Measurements from ENCODE around the gene ZMIZ1. TPM values are rescaled to one million over a fixed set of nuclear protein-coding genes. Genes with fewer than 3 reads are reported as not detected.

Gene ZMIZ1
- total RNA-seq, 1 experiment from 2014 or later = 7.8 TPM

GRCh38 chr10:79203014-79203644 is 134.4 kb downstream of the ZMIZ1 start:
- in situ Hi-C loops (cut with HindIII; ENCODE audit: low pct_unique_long_range_greater_than_20kb, low sequenced_read_pairs) = no loop called here
- DNase-seq (ENCODE audit: low read depth, low spot score) = no peak

- in situ Hi-C loops (cut with HindIII; ENCODE audit: low pct_unique_long_range_greater_than_20kb, low sequenced_read_pairs) = no loop called here
Measured at GRCh38 chr10:79203833-79204232, 135.1 kb downstream of the ZMIZ1 start.

GRCh38 chr10:79206300-79207095 is 137.7 kb downstream of the ZMIZ1 start:
- in situ Hi-C loops (cut with HindIII; ENCODE audit: low pct_unique_long_range_greater_than_20kb, low sequenced_read_pairs) = no loop called here
- DNase-seq (ENCODE audit: low read depth, low spot score) = no peak

More at GRCh38 chr10:79203833-79204232, 135.1 kb downstream of the ZMIZ1 start:
- DNase-seq (ENCODE audit: low read depth, low spot score) = no peak

- DNase-seq (ENCODE audit: low read depth, low spot score) = no peak
- in situ Hi-C loops (cut with HindIII; ENCODE audit: low pct_unique_long_range_greater_than_20kb, low sequenced_read_pairs) = no loop called here
Measured at GRCh38 chr10:79207096-79207357, 138.3 kb downstream of the ZMIZ1 start.

- no peak for DNase-seq (ENCODE audit: low read depth, low spot score)
- in situ Hi-C loops (cut with HindIII; ENCODE audit: low pct_unique_long_range_greater_than_20kb, low sequenced_read_pairs) = no loop called here
Measured at GRCh38 chr10:79207726-79208125, 139.0 kb downstream of the ZMIZ1 start.

GRCh38 chr10:79208251-79208983 is 139.7 kb downstream of the ZMIZ1 start:
- in situ Hi-C loops (cut with HindIII; ENCODE audit: low pct_unique_long_range_greater_than_20kb, low sequenced_read_pairs) = no loop called here

GRCh38 chr10:79209340-79209739 is 140.6 kb downstream of the ZMIZ1 start:
- DNase-seq (ENCODE audit: low read depth, low spot score) = no peak
- in situ Hi-C loops (cut with HindIII; ENCODE audit: low pct_unique_long_range_greater_than_20kb, low sequenced_read_pairs) = no loop called here

More at GRCh38 chr10:79208251-79208983, 139.7 kb downstream of the ZMIZ1 start:
- no peak for DNase-seq (ENCODE audit: low read depth, low spot score)

- in situ Hi-C loops (cut with HindIII; ENCODE audit: low pct_unique_long_range_greater_than_20kb, low sequenced_read_pairs) = no loop called here
- DNase-seq (ENCODE audit: low read depth, low spot score) = no peak
Measured at GRCh38 chr10:79209831-79210230, 141.1 kb downstream of the ZMIZ1 start.

GRCh38 chr10:79210672-79211071 is 141.9 kb downstream of the ZMIZ1 start:
- in situ Hi-C loops (cut with HindIII; ENCODE audit: low pct_unique_long_range_greater_than_20kb, low sequenced_read_pairs) = no loop called here
- DNase-seq (ENCODE audit: low read depth, low spot score) = no peak

GRCh38 chr10:79211616-79212015 is 142.8 kb downstream of the ZMIZ1 start:
- in situ Hi-C loops (cut with HindIII; ENCODE audit: low pct_unique_long_range_greater_than_20kb, low sequenced_read_pairs) = no loop called here
- DNase-seq (ENCODE audit: low read depth, low spot score) = no peak

- in situ Hi-C loops (cut with HindIII; ENCODE audit: low pct_unique_long_range_greater_than_20kb, low sequenced_read_pairs) = no loop called here
- no peak for DNase-seq (ENCODE audit: low read depth, low spot score)
Measured at GRCh38 chr10:79215531-79215930, 146.8 kb downstream of the ZMIZ1 start.

- DNase-seq (ENCODE audit: low read depth, low spot score) = peak; percentile 8
- in situ Hi-C loops (cut with HindIII; ENCODE audit: low pct_unique_long_range_greater_than_20kb, low sequenced_read_pairs) = no loop called here
Measured at GRCh38 chr10:79219322-79219957, 150.7 kb downstream of the ZMIZ1 start.

- in situ Hi-C loops (cut with HindIII; ENCODE audit: low pct_unique_long_range_greater_than_20kb, low sequenced_read_pairs) = no loop called here
- DNase-seq (ENCODE audit: low read depth, low spot score) = no peak
Measured at GRCh38 chr10:79220307-79220706, 151.5 kb downstream of the ZMIZ1 start.

GRCh38 chr10:79221110-79222051 is 152.6 kb downstream of the ZMIZ1 start:
- DNase-seq (ENCODE audit: low read depth, low spot score) = no peak
- in situ Hi-C loops (cut with HindIII; ENCODE audit: low pct_unique_long_range_greater_than_20kb, low sequenced_read_pairs) = no loop called here

GRCh38 chr10:79222186-79222585 is 153.4 kb downstream of the ZMIZ1 start:
- in situ Hi-C loops (cut with HindIII; ENCODE audit: low pct_unique_long_range_greater_than_20kb, low sequenced_read_pairs) = no loop called here
- no peak for DNase-seq (ENCODE audit: low read depth, low spot score)

- no peak for DNase-seq (ENCODE audit: low read depth, low spot score)
- in situ Hi-C loops (cut with HindIII; ENCODE audit: low pct_unique_long_range_greater_than_20kb, low sequenced_read_pairs) = no loop called here
Measured at GRCh38 chr10:79223091-79224048, 154.6 kb downstream of the ZMIZ1 start.
